GM18861 (cell line): ENCODE results near the gene SPATA16.
A peak's percentile ranks its signal among the peaks of the same experiment; 100 is the strongest.
"Not testable (repeated sequence)": the region's sequence is repeated elsewhere in the genome, so short reads cannot be mapped to it uniquely, and the experiment has no call there.

Experiments
- ATAC-seq: cut with Tn5 transposase; IDR thresholded peaks from one replicate; pipeline ENCODE4 v1.9.1; 2021; ENCODE audit not compliant: unreplicated experiment

The SPATA16 gene

DNA sequence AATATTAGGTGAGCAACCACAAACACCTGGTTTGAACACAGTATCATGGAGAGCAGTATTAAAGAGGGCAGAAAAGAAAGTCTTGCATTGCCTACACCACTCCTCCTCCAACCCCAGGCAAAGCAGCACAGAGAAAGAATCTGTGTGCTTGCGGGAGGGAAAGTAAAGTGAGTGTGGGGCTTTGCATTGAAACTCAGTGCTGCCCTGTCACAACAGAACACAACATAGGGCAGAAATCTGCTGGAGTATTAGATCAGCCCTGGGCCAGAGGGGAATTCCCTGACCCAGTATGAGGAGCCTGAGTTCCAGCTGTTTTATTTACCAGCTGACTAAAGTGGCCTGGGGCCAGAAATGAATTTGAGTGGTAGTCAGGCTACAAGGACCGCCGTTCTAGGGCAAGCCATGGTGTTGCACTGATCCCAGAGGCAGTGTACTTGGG, 75.5 kb downstream of the SPATA16 start:
- ATAC-seq = no peak

DNA sequence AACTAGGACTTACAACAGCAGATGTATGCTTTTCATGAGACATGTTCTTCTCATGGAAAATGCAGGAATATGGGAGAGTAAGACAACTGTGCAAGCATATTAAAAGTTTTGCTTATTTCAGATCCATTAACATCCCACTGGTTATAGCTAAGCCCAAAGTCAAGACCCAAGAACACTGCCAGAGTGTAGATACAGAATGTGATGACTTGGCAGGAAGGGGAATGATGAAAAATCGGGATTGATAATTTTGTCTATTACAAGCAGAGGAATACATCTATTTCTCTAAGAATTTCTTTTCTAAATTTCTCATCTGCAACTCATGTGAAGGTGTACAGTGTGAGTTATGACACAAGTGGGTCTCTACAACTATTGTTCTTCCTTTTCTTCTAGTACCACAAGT, 76.4 kb downstream of the SPATA16 start:
- no peak for ATAC-seq

DNA sequence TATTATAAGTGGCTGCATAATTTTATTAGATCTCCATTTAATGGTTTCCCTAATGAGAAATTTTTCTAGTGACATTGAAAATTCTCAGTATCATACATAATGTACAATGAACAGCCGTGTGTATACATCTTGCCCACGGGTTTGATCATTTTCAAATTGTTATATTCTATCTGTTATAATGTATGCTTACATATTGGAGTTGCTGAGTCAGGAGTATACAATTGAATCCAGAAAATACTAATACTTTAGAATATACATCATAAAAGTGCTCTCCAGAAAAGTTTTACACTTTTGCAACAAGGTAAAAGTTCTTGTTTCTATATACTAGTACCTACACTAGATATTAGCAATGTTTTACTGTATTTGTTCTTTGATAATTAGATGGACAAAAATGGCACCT, 82.8 kb downstream of the SPATA16 start:
- ATAC-seq = no peak

GRCh38 chr3:173055228-173055933, 85.7 kb downstream of the SPATA16 start:
- peak; percentile 56 for ATAC-seq

- ATAC-seq = no peak
Observed at GRCh38 chr3:173049360-173049759, 91.7 kb downstream of the SPATA16 start.

- no peak for ATAC-seq
Observed at GRCh38 chr3:173045770-173046382, 95.2 kb downstream of the SPATA16 start.

GRCh38 chr3:173044998-173045397, 96.0 kb downstream of the SPATA16 start:
- ATAC-seq = no peak

DNA sequence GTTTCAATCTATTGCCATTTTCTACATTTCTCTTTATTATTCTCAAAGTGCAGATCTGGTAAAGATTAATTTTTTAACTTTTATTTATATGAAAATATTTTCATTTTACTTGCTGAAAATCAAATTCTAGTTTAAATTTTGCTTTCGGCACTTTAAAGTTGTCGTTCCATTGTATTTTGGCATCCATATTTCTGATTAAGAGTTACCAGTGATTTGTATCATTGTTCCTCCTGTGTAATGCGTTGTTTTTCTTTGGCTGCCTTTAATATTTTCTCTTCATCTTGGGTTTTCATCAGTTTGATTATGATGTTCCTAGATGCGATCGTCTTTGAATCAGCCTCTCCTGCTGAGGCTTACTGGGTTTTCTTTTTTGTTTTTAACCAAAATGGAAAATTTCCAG, 97.3 kb downstream of the SPATA16 start:
- no peak for ATAC-seq

GRCh38 chr3:173038484-173038871, 102.6 kb downstream of the SPATA16 start:
- no peak for ATAC-seq

DNA sequence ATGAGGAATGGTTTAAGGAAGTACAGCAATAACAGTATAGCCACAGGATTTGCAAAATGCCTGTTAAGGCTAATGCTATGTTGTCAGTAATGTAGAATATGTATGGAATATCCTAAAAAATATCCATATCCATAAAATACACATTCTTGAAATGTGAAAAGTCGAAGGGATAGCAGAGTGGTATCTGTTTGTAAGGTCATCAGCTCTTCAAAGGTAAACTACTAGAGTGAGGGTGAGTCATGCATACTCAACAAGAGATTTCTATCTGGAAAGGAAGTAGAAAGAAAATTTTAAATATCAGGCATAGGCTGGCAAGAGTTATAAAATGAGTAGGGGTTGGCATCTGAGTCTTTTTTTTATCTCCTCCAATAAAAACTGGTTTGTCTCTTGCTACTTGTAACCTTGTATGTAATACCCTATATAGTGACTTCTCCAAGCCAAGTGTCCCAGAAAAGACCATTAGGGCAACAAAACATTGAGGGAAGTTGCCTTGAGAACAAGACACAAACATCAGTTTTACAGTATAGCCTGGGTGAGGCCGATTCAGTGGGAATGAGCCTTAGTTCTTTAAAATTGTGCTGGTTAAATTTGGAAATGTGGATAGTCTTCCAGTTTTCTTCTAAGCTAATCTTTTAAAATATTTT, 103.1 kb downstream of the SPATA16 start:
- ATAC-seq = no peak

GRCh38 chr3:173030273-173030672, 110.8 kb downstream of the SPATA16 start:
- no peak for ATAC-seq

DNA sequence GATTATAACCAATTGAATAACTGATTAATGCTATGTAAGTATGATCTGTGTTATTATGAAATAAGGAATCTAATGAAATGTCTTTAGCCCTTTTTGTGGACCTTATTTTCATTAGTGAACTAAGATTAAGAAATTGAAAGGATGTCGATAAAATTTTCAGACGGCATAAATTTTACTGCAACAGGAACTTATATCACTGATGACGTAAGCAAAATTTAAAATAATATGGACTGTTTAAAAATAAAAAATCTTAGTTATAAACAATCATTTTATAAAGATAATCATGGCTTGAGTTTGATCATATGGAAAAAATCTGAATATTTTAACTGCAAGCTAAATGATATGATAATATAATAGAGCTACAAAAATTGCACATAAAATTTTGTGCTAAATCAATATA, 112.7 kb downstream of the SPATA16 start:
- ATAC-seq = no peak

- no peak for ATAC-seq
Observed at GRCh38 chr3:173027429-173027828, 113.6 kb downstream of the SPATA16 start.

DNA sequence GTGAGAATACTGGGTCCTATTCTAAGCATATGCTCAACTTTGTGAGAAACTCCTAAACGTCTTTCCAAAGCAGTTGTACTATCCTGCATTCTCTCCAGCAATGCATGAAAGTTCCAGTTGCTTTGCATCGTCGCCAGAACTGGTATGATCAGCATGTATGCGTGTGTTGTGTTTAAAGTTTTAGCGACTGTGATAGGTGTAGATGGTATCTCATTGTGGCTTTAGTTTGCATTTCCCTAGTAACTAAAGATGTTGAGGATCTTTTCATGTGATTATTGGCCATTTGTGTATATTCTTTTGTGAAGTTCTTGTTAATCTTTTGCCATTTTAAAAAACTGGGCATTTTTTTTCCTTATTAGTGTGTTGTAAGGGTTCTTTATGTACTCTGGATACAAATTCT, 115.1 kb downstream of the SPATA16 start:
- ATAC-seq = no peak

GRCh38 chr3:173021547-173022185, 119.4 kb downstream of the SPATA16 start:
- no peak for ATAC-seq

DNA sequence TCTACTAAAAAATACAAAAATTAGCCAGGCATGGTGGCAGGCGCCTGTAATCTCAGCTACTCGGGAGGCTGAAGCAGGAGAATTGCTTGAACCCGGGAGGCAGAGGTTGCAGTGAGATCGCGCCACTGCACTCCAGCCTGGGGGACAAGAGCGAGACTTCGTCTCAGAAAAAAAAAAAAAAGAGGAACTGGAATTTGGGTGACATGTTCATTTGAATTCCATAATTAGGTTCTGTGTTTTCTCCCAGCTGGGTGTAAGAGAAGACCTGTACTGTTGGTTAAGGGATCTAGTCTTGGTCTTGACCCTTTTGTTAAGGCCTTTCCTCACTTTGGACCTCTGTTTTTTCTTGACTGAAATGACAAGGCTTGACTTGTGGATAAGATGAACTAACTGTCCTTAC, 120.9 kb downstream of the SPATA16 start:
- not testable (repeated sequence) for ATAC-seq

DNA sequence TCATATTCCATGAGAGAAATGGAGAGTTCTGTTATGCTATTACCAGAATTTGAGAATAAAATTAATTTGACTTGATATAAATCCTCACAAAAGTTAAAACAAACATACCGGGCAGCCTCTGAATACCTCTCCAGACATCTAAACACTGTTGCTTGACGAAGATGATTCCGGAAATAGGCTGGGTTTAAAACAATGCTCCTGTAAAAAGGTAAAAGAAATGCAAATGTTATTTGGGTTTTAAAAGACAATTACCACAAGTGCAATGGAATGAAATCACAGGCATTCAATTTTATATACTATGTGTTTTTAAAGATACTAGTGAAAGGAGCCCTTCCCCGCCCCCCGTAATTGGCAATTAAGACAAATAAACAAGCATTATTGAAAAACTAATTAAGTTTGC, 121.7 kb downstream of the SPATA16 start:
- ATAC-seq = no peak

GRCh38 chr3:173018758-173019157, 122.3 kb downstream of the SPATA16 start:
- ATAC-seq = no peak

GRCh38 chr3:173013219-173013832, 127.7 kb downstream of the SPATA16 start:
- ATAC-seq = no peak

- ATAC-seq = no peak
Observed at GRCh38 chr3:173009410-173009809, 131.6 kb downstream of the SPATA16 start.

- ATAC-seq = no peak
Observed at GRCh38 chr3:173008978-173009377, 132.1 kb downstream of the SPATA16 start.
